GM12801 (cell line): Measurements from ENCODE around the gene NT5C1A.

Experiments
- CTCF ChIP-seq: IDR thresholded peaks from one replicate; pipeline ENCODE4 v1.5.1; 2011; ENCODE audit warnings: control low read depth; ENCODE audit not compliant: insufficient read length; ENCODE audit errors: extremely low read depth

NT5C1A gene

DNA sequence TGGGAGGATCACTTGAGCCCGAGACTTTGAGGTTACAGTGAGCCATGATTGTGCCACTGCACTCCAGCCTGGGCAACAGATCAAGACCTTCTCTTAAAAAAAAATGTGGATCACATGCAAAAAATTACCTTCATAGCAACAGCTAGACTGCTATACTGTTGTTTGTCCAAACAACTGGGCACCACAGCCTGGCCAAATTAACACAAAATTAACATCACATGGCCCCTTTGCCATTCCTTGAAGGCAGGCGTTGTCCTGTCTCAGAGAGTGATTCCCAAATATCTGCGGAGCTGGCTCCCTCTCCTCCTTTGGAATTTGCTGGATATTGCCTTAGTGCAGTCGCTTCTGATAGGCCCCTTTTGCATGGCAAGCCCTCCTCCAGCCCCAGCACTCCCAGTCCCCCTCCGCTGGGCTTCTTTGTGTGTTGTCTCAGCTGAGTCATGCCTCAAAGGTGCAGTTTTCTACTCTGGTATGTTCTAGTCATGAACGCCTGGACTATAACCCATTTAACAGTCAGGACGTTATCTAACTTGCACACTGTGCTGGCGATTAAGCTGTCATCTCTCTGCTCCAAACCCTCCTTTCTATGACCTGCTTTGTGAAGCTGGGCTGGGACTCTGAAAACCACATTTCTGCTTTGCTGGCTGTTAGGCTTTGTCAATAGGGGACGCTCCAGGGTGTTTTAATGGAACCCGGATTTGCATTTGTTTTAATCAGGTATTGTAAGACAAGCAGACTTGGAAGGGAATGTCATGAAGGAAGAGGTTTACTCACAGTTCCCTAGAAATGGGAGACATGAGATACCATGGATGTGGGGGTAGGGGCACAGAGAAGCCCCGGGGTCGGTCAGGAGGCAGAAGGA lies 39.4 kb upstream of the NT5C1A start:
- no peak for TF ChIP-seq CTCF

GRCh38 chr1:39707506-39707905 lies 35.6 kb upstream of the NT5C1A start:
- TF ChIP-seq CTCF, result no peak

DNA sequence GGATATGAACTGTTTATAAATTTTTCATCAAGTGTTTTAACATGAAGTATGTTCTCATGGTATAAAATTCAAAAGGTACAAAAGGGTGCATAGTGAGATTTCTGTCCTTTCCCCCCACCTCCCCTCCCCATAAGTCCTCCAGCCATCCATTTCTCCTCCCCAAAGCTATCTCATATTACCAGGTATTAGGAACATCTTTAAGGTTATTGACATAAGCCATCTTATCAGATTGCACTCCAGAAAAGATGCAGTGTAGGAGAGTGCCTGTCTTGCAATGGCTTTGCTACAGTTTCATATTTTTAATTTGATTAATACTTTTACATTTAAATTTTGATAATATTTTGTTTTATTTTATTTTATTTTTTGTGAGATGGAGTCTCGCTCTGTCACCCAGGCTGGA lies 32.9 kb upstream of the NT5C1A start:
- TF ChIP-seq CTCF, result no peak

- no peak for TF ChIP-seq CTCF
Measured at GRCh38 chr1:39701049-39701439, 29.1 kb upstream of the NT5C1A start.

DNA sequence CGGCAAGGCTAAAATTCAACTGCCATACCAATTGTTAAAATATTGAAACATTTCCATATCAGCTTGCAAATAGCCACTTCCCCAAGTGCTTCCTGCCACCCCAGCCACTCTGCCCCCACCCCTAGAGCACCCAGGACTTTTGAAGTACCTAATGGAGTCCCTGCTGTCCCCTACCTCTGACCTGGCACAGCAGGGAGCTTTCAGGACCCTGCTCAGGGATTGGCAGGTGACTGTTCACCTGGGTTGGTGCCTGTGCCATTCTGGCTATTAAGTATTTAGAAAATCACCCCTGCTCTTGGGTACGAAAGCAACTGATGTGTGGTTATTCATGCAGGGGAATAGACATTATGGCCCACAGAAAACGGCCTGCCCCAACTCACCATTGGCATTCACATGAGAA lies 28.4 kb upstream of the NT5C1A start:
- no peak for TF ChIP-seq CTCF

DNA sequence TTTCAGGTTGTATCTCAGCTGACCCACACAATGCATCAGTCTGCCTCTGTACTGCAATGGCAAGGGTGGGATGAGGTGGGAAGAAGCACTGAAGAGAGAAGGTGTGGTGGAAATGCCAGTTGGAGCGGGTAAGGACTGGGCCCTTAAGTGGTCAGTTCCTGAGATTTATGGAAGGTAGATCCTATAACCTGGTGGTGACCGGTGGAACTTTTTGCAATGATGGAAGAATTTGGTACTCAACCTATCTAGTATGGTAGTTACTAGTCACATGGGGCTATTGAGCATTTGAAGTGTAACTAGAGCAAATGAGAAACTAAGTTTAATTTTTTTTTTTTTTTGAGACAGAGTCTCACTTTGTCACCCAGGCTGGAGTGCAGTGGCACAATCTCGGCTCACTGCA lies 27.5 kb upstream of the NT5C1A start:
- no peak for TF ChIP-seq CTCF

DNA sequence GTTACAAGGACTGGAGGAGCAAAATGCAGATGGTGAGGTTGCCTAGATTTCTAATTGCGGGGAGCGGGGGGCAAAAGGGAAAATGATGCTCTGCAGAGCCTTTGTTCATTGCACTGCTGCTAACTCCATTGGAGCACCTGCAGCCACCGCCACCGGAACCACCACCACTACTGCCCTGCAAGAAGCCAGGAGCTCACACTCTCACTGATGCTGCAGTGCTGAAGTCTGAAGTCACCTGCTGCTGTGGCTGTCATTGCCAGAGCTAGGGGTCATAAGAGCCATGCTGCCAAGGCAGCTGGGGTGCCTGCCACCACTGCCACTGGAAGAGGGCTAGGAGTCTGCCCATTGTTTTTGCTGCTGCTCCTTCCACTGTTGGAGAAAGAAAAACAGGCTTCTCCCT lies 26.7 kb upstream of the NT5C1A start:
- no peak for TF ChIP-seq CTCF
